H9 (cell line): ENCODE results near the gene OGDH. TPM values are rescaled to one million over a fixed set of nuclear protein-coding genes. Genes with fewer than 3 reads are reported as not detected.
A peak's percentile ranks its signal among the peaks of the same experiment; 100 is the strongest.

Source experiments
- DNase-seq: peaks from one replicate; pipeline ENCODE4 v3.0.0-alpha.2; 2017
- H2AFZ ChIP-seq: one replicate; pipeline ENCODE4 v1.6.1; 2013; ENCODE audit warnings: mild to moderate bottlenecking, low read length, control low read depth, moderate library complexity
- H2AK5ac ChIP-seq: 2 replicates; pipeline ENCODE4 v1.6.1; 2013; ENCODE audit warnings: low read length, control low read depth, mixed read lengths; ENCODE audit not compliant: insufficient read length
- H2BK120ac ChIP-seq: one replicate; pipeline ENCODE4 v1.6.1; 2013; ENCODE audit warnings: low read depth, mild to moderate bottlenecking, low read length, control low read depth, inconsistent platforms; ENCODE audit not compliant: poor library complexity, severe bottlenecking
- H2BK12ac ChIP-seq: 2 replicates; pipeline ENCODE4 v1.6.1; 2013; ENCODE audit warnings: low read length, control low read depth, mixed read lengths, low read depth; ENCODE audit not compliant: insufficient read length
- H2BK15ac ChIP-seq: 2 replicates; pipeline ENCODE4 v1.6.1; 2013; ENCODE audit warnings: low read depth, low read length, control low read depth
- H2BK20ac ChIP-seq: one replicate; pipeline ENCODE4 v1.6.1; 2013; ENCODE audit warnings: low read depth, mild to moderate bottlenecking, low read length, control low read depth, inconsistent platforms; ENCODE audit not compliant: poor library complexity, severe bottlenecking
- H2BK5ac ChIP-seq: 2 replicates; pipeline ENCODE4 v1.6.1; 2013; ENCODE audit warnings: low read length, control low read depth, mixed read lengths; ENCODE audit not compliant: insufficient read length
- H3K14ac ChIP-seq: 2 replicates; pipeline ENCODE4 v1.6.1; 2013; ENCODE audit warnings: low read length, control low read depth; ENCODE audit not compliant: insufficient read depth
- H3K18ac ChIP-seq: 2 replicates; pipeline ENCODE4 v1.6.1; 2013; ENCODE audit warnings: low read depth, mild to moderate bottlenecking, mixed read lengths, low read length, control low read depth; ENCODE audit not compliant: insufficient read length
- H3K23ac ChIP-seq: 2 replicates; pipeline ENCODE4 v1.6.1; 2013; ENCODE audit warnings: low read length, control low read depth, mixed read lengths, low read depth; ENCODE audit not compliant: insufficient read length
- H3K23me2 ChIP-seq: 2 replicates; pipeline ENCODE4 v1.6.1; 2013; ENCODE audit warnings: low read depth, mild to moderate bottlenecking, mixed read lengths, low read length, control low read depth; ENCODE audit not compliant: insufficient read length, poor library complexity, severe bottlenecking
- H3K27ac ChIP-seq: 2 replicates; pipeline ENCODE4 v1.5.1; 2013; ENCODE audit warnings: low read length, control low read depth, mixed read lengths, low read depth; ENCODE audit not compliant: insufficient read length
- H3K27me3 ChIP-seq: 2 replicates; pipeline ENCODE4 v1.6.1; 2013; ENCODE audit warnings: low read length, control low read depth, inconsistent platforms; ENCODE audit not compliant: insufficient read depth
- H3K4ac ChIP-seq: 2 replicates; pipeline ENCODE4 v1.6.1; 2013; ENCODE audit warnings: low read depth, mild to moderate bottlenecking, control low read depth, inconsistent platforms, low read length, moderate library complexity
- H3K4me1 ChIP-seq: 2 replicates; pipeline ENCODE4 v1.6.1; 2013; ENCODE audit warnings: low read length, control low read depth, inconsistent platforms; ENCODE audit not compliant: insufficient read depth
- H3K4me2 ChIP-seq: 2 replicates; pipeline ENCODE4 v1.6.1; 2013; ENCODE audit warnings: low read length, control low read depth, mixed read lengths; ENCODE audit not compliant: insufficient read length, insufficient read depth
- H3K56ac ChIP-seq: 2 replicates; pipeline ENCODE4 v1.6.1; 2013; ENCODE audit warnings: low read depth, mild to moderate bottlenecking, mixed read lengths, low read length, control low read depth; ENCODE audit not compliant: insufficient read length
- H3K79me1 ChIP-seq: 2 replicates; pipeline ENCODE4 v1.6.1; 2013; ENCODE audit warnings: low read depth, mild to moderate bottlenecking, moderate library complexity, low read length, control low read depth, inconsistent platforms; ENCODE audit not compliant: insufficient read depth, poor library complexity, severe bottlenecking
- H3K79me2 ChIP-seq: 2 replicates; pipeline ENCODE4 v1.6.1; 2013; ENCODE audit warnings: low read length, control low read depth, inconsistent platforms; ENCODE audit not compliant: insufficient read depth
- H3K9ac ChIP-seq: 2 replicates; pipeline ENCODE4 v1.6.1; 2013; ENCODE audit warnings: low read length, control low read depth, mixed read lengths; ENCODE audit not compliant: insufficient read length; ENCODE audit errors: extremely low read depth
- H3K9me3 ChIP-seq: one replicate; pipeline ENCODE4 v1.6.1; 2013; ENCODE audit warnings: low read depth, low read length, inconsistent platforms; ENCODE audit not compliant: control insufficient read depth
- H3T11ph ChIP-seq: one replicate; pipeline ENCODE4 v1.6.1; 2013; ENCODE audit warnings: mild to moderate bottlenecking, low read length, control low read depth, inconsistent platforms
- H4K20me1 ChIP-seq: one replicate; pipeline ENCODE4 v1.6.1; 2013; ENCODE audit not compliant: control insufficient read depth, insufficient read length, insufficient read depth
- H4K5ac ChIP-seq: 2 replicates; pipeline ENCODE4 v1.6.1; 2013; ENCODE audit warnings: low read depth, mild to moderate bottlenecking, mixed read lengths, low read length, control low read depth; ENCODE audit not compliant: insufficient read length
- H4K8ac ChIP-seq: replicated peaks from 2 replicates; pipeline ENCODE4 v1.6.1; 2013; ENCODE audit warnings: low read length, control low read depth, mixed read lengths, low read depth; ENCODE audit not compliant: insufficient read length
- H4K91ac ChIP-seq: 2 replicates; pipeline ENCODE4 v1.6.1; 2013; ENCODE audit warnings: low read depth, mild to moderate bottlenecking, moderate library complexity, mixed read lengths, low read length, control low read depth; ENCODE audit not compliant: insufficient read length
- H3K27ac Mint-ChIP-seq, 3 experiments: 2 replicates in 2 of 3; 3 replicates in 1 of 3; pipeline ENCODE4 v1.8.0; 2020 to 2021; ENCODE audit warnings: mixed read lengths in 3 of 3, mild to moderate bottlenecking in 1 of 3, moderate library complexity in 1 of 3
- H3K27me3 Mint-ChIP-seq: 2 replicates; pipeline ENCODE4 v1.8.0; 2021; ENCODE audit warnings: low read depth, mild to moderate bottlenecking, moderate library complexity, mixed read lengths
- H3K36me3 Mint-ChIP-seq, 3 experiments: 2 replicates in 2 of 3; 3 replicates in 1 of 3; pipeline ENCODE4 v1.8.0; 2020 to 2021; ENCODE audit warnings: low read depth in 3 of 3, mixed read lengths in 3 of 3; ENCODE audit not compliant: insufficient read depth in 1 of 3
- H3K4me1 Mint-ChIP-seq, 2 experiments: 2 replicates each; pipeline ENCODE4 v1.8.0; 2020; ENCODE audit warnings: mixed read lengths in 2 of 2
- H3K4me3 Mint-ChIP-seq, 2 experiments: 2 replicates in 1 of 2; 3 replicates in 1 of 2; pipeline ENCODE4 v1.8.0; 2020 to 2021; ENCODE audit warnings: mild to moderate bottlenecking in 2 of 2, mixed read lengths in 2 of 2, moderate library complexity in 1 of 2
- H3K9me3 Mint-ChIP-seq, 2 experiments: 2 replicates in 1 of 2; 3 replicates in 1 of 2; pipeline ENCODE4 v1.8.0; 2020; ENCODE audit warnings: mild to moderate bottlenecking in 2 of 2, mixed read lengths in 2 of 2, moderate library complexity in 1 of 2
- WGBS: extraction: QIAGEN DNeasy Blood & Tissue Kit; methylation state at CpG from one replicate; pipeline ENCODE4 v1.1.7; 2013; ENCODE audit warnings: missing lambda C conversion rate, low lambda C conversion rate, mixed read lengths; ENCODE audit not compliant: insufficient read length; ENCODE audit errors: extremely low coverage; 5-methylcytosine and 5-hydroxymethylcytosine counted together
- total RNA-seq: library from RNA; stranded (reverse); gene quantifications from 2 replicates; pipeline ENCODE4 v1.2.1, GENCODE V29; 2021
- TF ChIP-seq, protein P1 (sequence below): fragments of 200-600 bp; sonication (generic); conservative IDR thresholded peaks from 3 replicates; pipeline ENCODE4 v1.8.0; 2021; ENCODE audit warnings: antibody characterized with exemption, mild to moderate bottlenecking

Gene OGDH
- total RNA-seq, 1 experiment from 2014 or later, result 77.3 TPM

GRCh38 chr7:44707558-44708230 lies 101.3 kb downstream of the OGDH start:
- Histone ChIP-seq H3K27ac (no peak overlapping the region), H3K23ac (no peak overlapping the region), H2BK20ac (no peak overlapping the region), H3T11ph (no peak overlapping the region), H3K9ac (no peak overlapping the region), H2BK120ac (no peak overlapping the region), H4K5ac (no peak overlapping the region), H3K56ac (no peak overlapping the region), H3K79me2 (no peaks in the 10 kb centered on the region), H3K4ac (no peak overlapping the region), H4K91ac (no peak overlapping the region), H3K9me3 (no peaks in the 10 kb centered on the region), H2BK5ac (no peak overlapping the region), H4K8ac (no peak overlapping the region), H4K20me1 (no peaks in the 10 kb centered on the region), H3K4me1 (no peaks in the 10 kb centered on the region), H2BK15ac (no peak overlapping the region), H3K27me3 (no peaks in the 10 kb centered on the region), H2AK5ac (no peak overlapping the region), H3K14ac (no peak overlapping the region), H2AFZ (no peak overlapping the region), H2BK12ac (no peak overlapping the region), H3K23me2 (no peaks in the 10 kb centered on the region), H3K4me2 (no peak overlapping the region), H3K18ac (no peak overlapping the region), H3K79me1 (no peaks in the 10 kb centered on the region)
- no CpG with 5 or more reads among the region's 21 CpGs for WGBS
- no peaks in the 10 kb centered on the region for H3K9me3 Mint-ChIP-seq
- no peak overlapping the region for H3K4me3 Mint-ChIP-seq
- peaks cover 5 to 8% of the 10 kb centered on the region in 2 experiments; a peak in 3 of 4 replicates for H3K4me1 Mint-ChIP-seq
- DNase-seq, result no peak
- TF ChIP-seq, protein P1, sequence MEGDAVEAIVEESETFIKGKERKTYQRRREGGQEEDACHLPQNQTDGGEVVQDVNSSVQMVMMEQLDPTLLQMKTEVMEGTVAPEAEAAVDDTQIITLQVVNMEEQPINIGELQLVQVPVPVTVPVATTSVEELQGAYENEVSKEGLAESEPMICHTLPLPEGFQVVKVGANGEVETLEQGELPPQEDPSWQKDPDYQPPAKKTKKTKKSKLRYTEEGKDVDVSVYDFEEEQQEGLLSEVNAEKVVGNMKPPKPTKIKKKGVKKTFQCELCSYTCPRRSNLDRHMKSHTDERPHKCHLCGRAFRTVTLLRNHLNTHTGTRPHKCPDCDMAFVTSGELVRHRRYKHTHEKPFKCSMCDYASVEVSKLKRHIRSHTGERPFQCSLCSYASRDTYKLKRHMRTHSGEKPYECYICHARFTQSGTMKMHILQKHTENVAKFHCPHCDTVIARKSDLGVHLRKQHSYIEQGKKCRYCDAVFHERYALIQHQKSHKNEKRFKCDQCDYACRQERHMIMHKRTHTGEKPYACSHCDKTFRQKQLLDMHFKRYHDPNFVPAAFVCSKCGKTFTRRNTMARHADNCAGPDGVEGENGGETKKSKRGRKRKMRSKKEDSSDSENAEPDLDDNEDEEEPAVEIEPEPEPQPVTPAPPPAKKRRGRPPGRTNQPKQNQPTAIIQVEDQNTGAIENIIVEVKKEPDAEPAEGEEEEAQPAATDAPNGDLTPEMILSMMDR, result no peak
- H3K36me3 Mint-ChIP-seq, result peaks cover 13 to 30% (median 25%) of the 10 kb centered on the region in 3 experiments; a peak in 6 of 7 replicates
- no peaks in the 10 kb centered on the region for H3K27me3 Mint-ChIP-seq
- peak overlapping the region; percentile 34 to 61 (median 52); a peak in 3 of 7 replicates for H3K27ac Mint-ChIP-seq
